Esophagus squamous epithelium (tissue), 5 donors: Measurements from ENCODE around the gene THAP11. TPM values are rescaled to one million over a fixed set of nuclear protein-coding genes. Genes with fewer than 3 reads are reported as not detected.

Experiments used
- DNase-seq: peaks from one replicate; lab custom pipeline; 2025; lab: John Stamatoyannopoulos, UW
- H3K27ac ChIP-seq, 4 donors: fragments of 200-600 bp; sonication (generic); one replicate each; pipeline ENCODE4 v1.5.1; 2016 to 2019; ENCODE audit warnings: mild to moderate bottlenecking in 1 of 4
- H3K27me3 ChIP-seq, 4 donors: fragments of 200-600 bp; sonication (generic); 1 replicate in 3 of 4; 2 replicates in 1 of 4; pipeline versions ENCODE4 v1.5.1 to v1.6.0; 2017 to 2021; ENCODE audit warnings: antibody characterized with exemption in 1 of 4
- H3K36me3 ChIP-seq, 3 donors: fragments of 200-600 bp; sonication (generic); one replicate each; pipeline ENCODE4 v1.5.1; 2016 to 2019
- H3K4me1 ChIP-seq, 3 donors: fragments of 200-600 bp; sonication (generic); one replicate each; pipeline ENCODE4 v1.5.1; 2017 to 2019
- H3K4me3 ChIP-seq, 4 donors: fragments of 200-600 bp; sonication (generic); 1 replicate in 3 of 4; 2 replicates in 1 of 4; pipeline ENCODE4 v1.5.1; 2016 to 2019; ENCODE audit warnings: mild to moderate bottlenecking in 2 of 4, moderate library complexity in 1 of 4
- H3K9me3 ChIP-seq, 3 donors: fragments of 200-600 bp; sonication (generic); one replicate each; pipeline ENCODE4 v1.5.1; 2016 to 2019
- POLR2A ChIP-seq, 4 donors: fragments of 450-650 bp; IDR thresholded peaks; one replicate each; pipeline ENCODE4 v1.6.1; 2017; ENCODE audit warnings: antibody characterized with exemption in 4 of 4, mild to moderate bottlenecking in 4 of 4, moderate library complexity in 3 of 4
- WGBS, 2 donors: methylation state at CpG; one replicate each; pipeline ENCODE4 v1.1.5; 2018; 5-methylcytosine and 5-hydroxymethylcytosine counted together
- intact Hi-C: fragments of 100-400 bp; cut with DNase I; formaldehyde crosslinking; loops from one replicate; pipeline ENCODE4 v1.15.0; 2022
- total RNA-seq, 4 donors: library from RNA; depleted of rRNA; stranded (reverse); fragments of >200 nt; gene quantifications; one replicate each; pipeline ENCODE4 v1.1.0, GENCODE V29; 2016
- TF ChIP-seq, protein P1 (sequence below), 6 experiments: fragments of 450-650 bp in 4 of 6; fragments of 200-600 bp in 2 of 6; sonication (generic) in 2 of 6; IDR thresholded peaks; one replicate each; pipeline ENCODE4 v1.5.1; 2016 to 2019; ENCODE audit warnings: antibody characterized with exemption in 6 of 6, mild to moderate bottlenecking in 4 of 6, moderate library complexity in 4 of 6
- donor health status: DM: yes; HTN: yes; CAD: no.

THAP11 gene
- total RNA-seq, 4 donors from 2014 or later, result 35.8 to 48.8 (median 42.1) TPM

DNA sequence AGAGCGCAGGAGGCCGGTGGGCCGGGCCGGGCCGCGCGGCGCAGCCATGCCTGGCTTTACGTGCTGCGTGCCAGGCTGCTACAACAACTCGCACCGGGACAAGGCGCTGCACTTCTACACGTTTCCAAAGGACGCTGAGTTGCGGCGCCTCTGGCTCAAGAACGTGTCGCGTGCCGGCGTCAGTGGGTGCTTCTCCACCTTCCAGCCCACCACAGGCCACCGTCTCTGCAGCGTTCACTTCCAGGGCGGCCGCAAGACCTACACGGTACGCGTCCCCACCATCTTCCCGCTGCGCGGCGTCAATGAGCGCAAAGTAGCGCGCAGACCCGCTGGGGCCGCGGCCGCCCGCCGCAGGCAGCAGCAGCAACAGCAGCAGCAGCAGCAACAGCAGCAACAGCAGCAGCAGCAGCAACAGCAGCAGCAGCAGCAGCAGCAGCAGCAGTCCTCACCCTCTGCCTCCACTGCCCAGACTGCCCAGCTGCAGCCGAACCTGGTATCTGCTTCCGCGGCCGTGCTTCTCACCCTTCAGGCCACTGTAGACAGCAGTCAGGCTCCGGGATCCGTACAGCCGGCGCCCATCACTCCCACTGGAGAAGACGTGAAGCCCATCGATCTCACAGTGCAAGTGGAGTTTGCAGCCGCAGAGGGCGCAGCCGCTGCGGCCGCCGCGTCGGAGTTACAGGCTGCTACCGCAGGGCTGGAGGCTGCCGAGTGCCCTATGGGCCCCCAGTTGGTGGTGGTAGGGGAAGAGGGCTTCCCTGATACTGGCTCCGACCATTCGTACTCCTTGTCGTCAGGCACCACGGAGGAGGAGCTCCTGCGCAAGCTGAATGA, 606 bp downstream of the THAP11 start:
- Histone ChIP-seq H3K27ac (peak overlapping the region; percentile 99 to 100 (median 100)), H3K27me3 (no peaks in the 10 kb centered on the region), H3K4me3 (peak overlapping the region; percentile 76 to 86 (median 82)), H3K9me3 (no peaks in the 10 kb centered on the region), H3K36me3 (no peaks in the 10 kb centered on the region), H3K4me1 (peaks cover 33 to 56% (median 35%) of the 10 kb centered on the region in 3 donors)
- WGBS, 2 donors, result 0% methylated on average over 4 to 29 of the region's 67 CpGs
- intact Hi-C loops, result no loop called here
- TF ChIP-seq, protein P1, sequence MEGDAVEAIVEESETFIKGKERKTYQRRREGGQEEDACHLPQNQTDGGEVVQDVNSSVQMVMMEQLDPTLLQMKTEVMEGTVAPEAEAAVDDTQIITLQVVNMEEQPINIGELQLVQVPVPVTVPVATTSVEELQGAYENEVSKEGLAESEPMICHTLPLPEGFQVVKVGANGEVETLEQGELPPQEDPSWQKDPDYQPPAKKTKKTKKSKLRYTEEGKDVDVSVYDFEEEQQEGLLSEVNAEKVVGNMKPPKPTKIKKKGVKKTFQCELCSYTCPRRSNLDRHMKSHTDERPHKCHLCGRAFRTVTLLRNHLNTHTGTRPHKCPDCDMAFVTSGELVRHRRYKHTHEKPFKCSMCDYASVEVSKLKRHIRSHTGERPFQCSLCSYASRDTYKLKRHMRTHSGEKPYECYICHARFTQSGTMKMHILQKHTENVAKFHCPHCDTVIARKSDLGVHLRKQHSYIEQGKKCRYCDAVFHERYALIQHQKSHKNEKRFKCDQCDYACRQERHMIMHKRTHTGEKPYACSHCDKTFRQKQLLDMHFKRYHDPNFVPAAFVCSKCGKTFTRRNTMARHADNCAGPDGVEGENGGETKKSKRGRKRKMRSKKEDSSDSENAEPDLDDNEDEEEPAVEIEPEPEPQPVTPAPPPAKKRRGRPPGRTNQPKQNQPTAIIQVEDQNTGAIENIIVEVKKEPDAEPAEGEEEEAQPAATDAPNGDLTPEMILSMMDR (IDR thresholded peaks at IDR 0.05), result peak in 1 of 6 experiments; percentile 18
- TF ChIP-seq POLR2A (IDR thresholded peaks at IDR 0.05), result no peak
- no peak for DNase-seq

DNA sequence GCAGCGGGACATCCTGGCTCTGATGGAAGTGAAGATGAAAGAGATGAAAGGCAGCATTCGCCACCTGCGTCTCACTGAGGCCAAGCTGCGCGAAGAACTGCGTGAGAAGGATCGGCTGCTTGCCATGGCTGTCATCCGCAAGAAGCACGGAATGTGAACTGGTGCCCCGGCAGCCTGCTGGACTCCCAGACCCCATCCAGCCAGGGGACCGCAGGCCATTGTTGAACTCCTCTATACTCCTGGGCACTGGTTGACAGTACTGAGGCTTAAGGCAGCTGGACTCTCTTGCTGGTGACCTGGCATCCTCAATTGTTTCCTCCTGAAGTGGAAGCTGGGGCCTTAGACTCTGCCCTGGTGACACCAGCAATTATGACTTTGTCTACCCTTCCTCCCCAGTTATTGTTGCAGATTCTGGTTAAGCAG, 1.2 kb downstream of the THAP11 start:
- no peaks in the 10 kb centered on the region for H3K27me3 ChIP-seq
- intact Hi-C loops, result no loop called here
- WGBS, 2 donors, result 18% methylated on average over 2 of the region's 11 CpGs; no CpG with 5 or more reads in 1 of the 2 donors
- DNase-seq, result no peak
- peak overlapping the region; percentile 76 to 86 (median 82) for H3K4me3 ChIP-seq
- no peaks in the 10 kb centered on the region for H3K36me3 ChIP-seq
- TF ChIP-seq, protein P1 (IDR thresholded peaks at IDR 0.05), result no peak
- H3K9me3 ChIP-seq, result no peaks in the 10 kb centered on the region
- H3K4me1 ChIP-seq, result peaks cover 40 to 60% (median 41%) of the 10 kb centered on the region in 3 donors
- peak overlapping the region; percentile 99 to 100 (median 100) for H3K27ac ChIP-seq

DNA sequence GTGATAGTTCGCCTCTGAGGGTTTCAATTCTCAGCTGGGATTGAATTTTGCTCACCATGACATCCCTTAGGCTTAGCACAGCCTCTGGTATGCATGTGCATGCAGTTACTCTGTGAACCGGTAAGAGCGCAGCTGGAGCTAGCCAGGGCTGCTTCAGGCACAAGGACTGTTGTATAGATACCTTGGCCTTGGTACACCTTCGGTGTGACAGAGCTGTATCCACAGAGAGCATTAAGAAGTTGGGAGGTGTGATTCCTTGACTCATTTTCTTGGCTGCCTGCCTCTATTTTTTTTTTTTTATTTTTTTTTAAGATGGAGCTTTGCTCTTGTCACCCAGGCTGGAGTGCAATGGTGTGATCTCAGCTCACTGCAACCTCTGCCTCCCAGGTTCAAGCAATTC, 2.4 kb downstream of the THAP11 start:
- no peak for DNase-seq
- WGBS, 2 donors, result 39 to 41% methylated on average over 4 of the region's 4 CpGs
- TF ChIP-seq, protein P1 (IDR thresholded peaks at IDR 0.05), result peak in 4 of 6 experiments; percentile 11 to 66 (median 46)
- TF ChIP-seq POLR2A (IDR thresholded peaks at IDR 0.05), result no peak
- no peaks in the 10 kb centered on the region for H3K27me3 ChIP-seq
- peak overlapping the region; percentile 90 to 100 (median 98) for H3K27ac ChIP-seq
- peak overlapping the region in 3 of 4 donors; percentile 1 to 86 (median 84) for H3K4me3 ChIP-seq
- no peaks in the 10 kb centered on the region for H3K9me3 ChIP-seq
- intact Hi-C loops, result no loop called here
- H3K4me1 ChIP-seq, result peaks cover 41 to 71% (median 44%) of the 10 kb centered on the region in 3 donors
- no peaks in the 10 kb centered on the region for H3K36me3 ChIP-seq

DNA sequence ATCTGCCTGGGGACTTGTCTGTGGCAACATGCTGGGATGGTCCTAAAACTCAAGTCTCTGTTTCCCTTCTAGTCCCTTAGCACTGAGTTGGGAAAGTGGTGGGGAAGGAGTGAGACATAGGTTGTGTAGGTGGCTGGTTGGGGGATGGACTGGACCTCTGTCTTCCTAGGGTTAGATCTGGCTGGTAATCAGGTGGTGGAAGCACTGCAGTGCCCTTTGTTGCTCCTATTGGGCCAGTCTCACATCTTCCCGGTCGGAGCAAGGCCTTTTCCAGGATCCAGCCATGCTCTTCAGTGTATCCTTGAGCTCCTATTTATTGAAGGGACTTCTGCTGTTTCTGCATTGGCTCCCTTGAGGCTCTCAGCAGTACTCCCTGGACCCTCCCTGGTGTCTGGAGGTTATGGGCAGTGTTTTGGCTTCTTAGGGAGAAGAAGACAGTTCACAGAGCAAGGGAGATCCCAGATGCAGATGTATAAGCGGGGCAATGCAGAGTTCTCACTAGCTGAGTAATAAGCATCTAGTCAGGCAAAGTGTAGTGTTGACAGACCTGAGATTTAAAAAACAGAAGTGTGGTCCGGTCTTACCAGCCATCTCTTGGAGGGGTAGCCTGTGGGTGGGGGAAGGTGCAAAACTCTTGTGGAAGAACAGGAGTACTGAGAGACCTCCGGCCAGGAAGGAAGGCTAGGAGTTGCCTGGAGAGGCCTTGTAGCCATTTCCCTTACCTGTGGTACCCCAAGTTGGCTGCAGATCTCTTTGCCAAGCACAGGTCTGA, 3.4 kb downstream of the THAP11 start:
- intact Hi-C loops, result no loop called here
- H3K4me3 ChIP-seq, result peak overlapping the region in 3 of 4 donors; percentile 86 to 93 (median 89)
- H3K4me1 ChIP-seq, result peaks cover 41 to 76% (median 44%) of the 10 kb centered on the region in 3 donors
- H3K9me3 ChIP-seq, result no peaks in the 10 kb centered on the region
- no peaks in the 10 kb centered on the region for H3K36me3 ChIP-seq
- H3K27ac ChIP-seq, result peak overlapping the region; percentile 90 to 100 (median 98)
- WGBS, 2 donors, result 46 to 55% methylated on average over 3 to 4 of the region's 5 CpGs
- DNase-seq, result no peak
- TF ChIP-seq, protein P1 (IDR thresholded peaks at IDR 0.05), result no peak
- TF ChIP-seq POLR2A (IDR thresholded peaks at IDR 0.05), result no peak
- no peaks in the 10 kb centered on the region for H3K27me3 ChIP-seq

DNA sequence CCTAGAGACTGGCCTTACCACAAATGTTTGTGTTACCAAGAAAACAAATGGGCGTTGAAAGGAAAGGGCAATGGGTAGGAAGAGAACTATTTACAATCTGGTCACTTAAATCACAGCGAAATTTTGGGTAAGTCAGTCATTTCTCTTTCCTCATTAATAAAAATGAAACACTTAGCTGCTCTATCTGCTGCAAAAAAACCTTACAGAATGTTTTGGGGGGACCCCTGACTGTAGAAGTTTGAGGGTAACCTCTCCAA, 3.9 kb downstream of the THAP11 start:
- H3K36me3 ChIP-seq, result no peaks in the 10 kb centered on the region
- no peaks in the 10 kb centered on the region for H3K27me3 ChIP-seq
- 6 to 15% methylated on average over 2 of the region's 2 CpGs for WGBS, 2 donors
- peak overlapping the region; percentile 86 to 94 (median 91) for H3K4me3 ChIP-seq
- H3K9me3 ChIP-seq, result no peaks in the 10 kb centered on the region
- intact Hi-C loops, result no loop called here
- no peak for TF ChIP-seq POLR2A (IDR thresholded peaks at IDR 0.05)
- TF ChIP-seq, protein P1 (IDR thresholded peaks at IDR 0.05), result no peak
- peak overlapping the region; percentile 90 to 100 (median 98) for H3K27ac ChIP-seq
- DNase-seq, result no peak
- H3K4me1 ChIP-seq, result peaks cover 41 to 81% (median 44%) of the 10 kb centered on the region in 3 donors
